Right lobe of liver (tissue), 4 donors: ENCODE data around the gene LUZP2.

Experiments
- CTCF ChIP-seq, 4 donors: fragments of 200-600 bp in 3 of 4; fragments of 450-650 bp in 1 of 4; IDR thresholded peaks; one replicate each; pipeline versions ENCODE4 v1.5.1 to v1.8.0; 2016 to 2022; ENCODE audit warnings: antibody characterized with exemption in 4 of 4, mild to moderate bottlenecking in 2 of 4
- POLR2A ChIP-seq: fragments of 450-650 bp; IDR thresholded peaks from one replicate; pipeline ENCODE4 v1.6.1; 2017; ENCODE audit warnings: antibody characterized with exemption, mild to moderate bottlenecking
- donor health status: DM: no; HTN: no; CAD: no.
- donor health status: DM: no; HTN: no; CAD: no.
- donor health status: DM: no; HTN: yes; CAD: no.

GRCh38 chr11:24704716-24705115 is 207.9 kb downstream of the LUZP2 start:
- TF ChIP-seq CTCF (IDR thresholded peaks at IDR 0.05) (no peak), POLR2A (no peak)
